Breast epithelium (tissue), 3 donors: Measurements from ENCODE around the gene CCND3.

ENCODE experiments used
- CTCF ChIP-seq, 3 donors: fragments of 450-650 bp; IDR thresholded peaks; one replicate each; pipeline ENCODE4 v1.5.1; 2016 to 2017; ENCODE audit warnings: antibody characterized with exemption in 3 of 3, mild to moderate bottlenecking in 3 of 3, moderate library complexity in 3 of 3
- POLR2AphosphoS5 ChIP-seq, 3 donors: sonication (generic); formaldehyde crosslinking; IDR thresholded peaks; one replicate each; pipeline ENCODE4 v1.6.1; 2017; ENCODE audit warnings: antibody characterized with exemption in 3 of 3

- TF ChIP-seq POLR2AphosphoS5 (IDR thresholded peaks at IDR 0.05) (no peak), CTCF (IDR thresholded peaks at IDR 0.05) (no peak)
These were observed 32.7 kb upstream of the CCND3 start for GRCh38 chr6:41974281-41974825.
